GM12892 (cell line): Measurements from ENCODE around the gene LRP11.

Experiments
- POLR2A ChIP-seq: IDR thresholded peaks from 2 replicates; pipeline ENCODE4 v1.6.1; 2011; ENCODE audit warnings: low read depth, low read length, control low read depth
- POLR2AphosphoS5 ChIP-seq: IDR thresholded peaks from 2 replicates; pipeline ENCODE4 v1.6.1; 2011; ENCODE audit warnings: low read depth, low read length, control low read depth

DNA sequence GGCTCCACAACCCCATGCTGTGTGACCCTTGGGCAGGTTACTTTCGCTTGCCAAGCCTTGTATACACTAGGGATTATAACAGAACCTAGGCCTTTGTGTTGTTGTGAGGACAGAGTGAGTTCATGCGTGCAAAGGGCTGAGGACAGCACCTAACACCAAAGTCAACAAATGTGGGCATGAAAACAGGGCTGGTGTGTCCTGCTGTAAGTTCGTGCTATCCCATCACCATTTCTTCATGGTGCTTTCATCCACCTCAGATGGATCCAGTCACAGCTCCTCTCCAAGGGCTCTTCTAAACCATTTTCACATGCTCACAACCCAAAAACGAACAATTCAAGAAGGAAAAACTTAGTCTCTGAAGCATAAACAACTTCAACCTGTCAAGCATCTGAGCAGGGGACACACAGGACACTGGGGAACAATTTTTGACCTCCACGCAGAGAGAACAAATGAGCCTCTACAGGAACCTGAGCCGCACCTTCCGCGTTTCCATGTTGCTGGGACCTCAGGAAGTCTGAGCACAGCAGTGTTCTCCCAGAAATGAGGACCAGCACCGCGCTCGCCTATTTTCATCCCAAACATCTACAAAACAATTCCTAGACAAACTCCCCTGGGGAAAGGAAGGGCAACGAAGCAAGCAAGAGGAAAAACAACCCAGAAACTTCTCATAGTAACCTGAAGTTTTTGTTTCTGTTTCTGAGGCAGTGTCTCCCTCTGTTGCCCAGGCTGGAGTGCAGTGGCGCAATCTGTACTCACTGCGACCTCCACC is 3.1 kb downstream of the LRP11 start:
- TF ChIP-seq POLR2A (no peak), POLR2AphosphoS5 (no peak)
